Endometrial microvascular endothelial cells (primary cell): ENCODE data around the gene WASF2. TPM values are rescaled to one million over a fixed set of nuclear protein-coding genes. Genes with fewer than 3 reads are reported as not detected.
"Not testable (repeated sequence)": the region's sequence is repeated elsewhere in the genome, so short reads cannot be mapped to it uniquely, and the experiment has no call there.

Experiments used
- in situ Hi-C: cut with HindIII; loops from 2 replicates; pipeline ENCODE4 v1.10.0; 2017; ENCODE audit warnings: low sequenced_read_pairs, low pct_unique_long_range_greater_than_20kb; ENCODE audit errors: inconsistent ontology term
- total RNA-seq: library from RNA; depleted of rRNA; stranded (reverse); fragments of >200 nt; gene quantifications from one replicate; pipeline ENCODE4 v1.2.3, GENCODE V29; 2015; ENCODE audit errors: inconsistent ontology term

The WASF2 gene
- total RNA-seq, 1 donor from 2014 or later = 29.3 TPM

GRCh38 chr1:27469334-27469733, 20.6 kb downstream of the WASF2 start:
- in situ Hi-C loops = no loop called here

- in situ Hi-C loops = not testable (repeated sequence)
Measured at GRCh38 chr1:27468378-27468777, 21.6 kb downstream of the WASF2 start.

DNA sequence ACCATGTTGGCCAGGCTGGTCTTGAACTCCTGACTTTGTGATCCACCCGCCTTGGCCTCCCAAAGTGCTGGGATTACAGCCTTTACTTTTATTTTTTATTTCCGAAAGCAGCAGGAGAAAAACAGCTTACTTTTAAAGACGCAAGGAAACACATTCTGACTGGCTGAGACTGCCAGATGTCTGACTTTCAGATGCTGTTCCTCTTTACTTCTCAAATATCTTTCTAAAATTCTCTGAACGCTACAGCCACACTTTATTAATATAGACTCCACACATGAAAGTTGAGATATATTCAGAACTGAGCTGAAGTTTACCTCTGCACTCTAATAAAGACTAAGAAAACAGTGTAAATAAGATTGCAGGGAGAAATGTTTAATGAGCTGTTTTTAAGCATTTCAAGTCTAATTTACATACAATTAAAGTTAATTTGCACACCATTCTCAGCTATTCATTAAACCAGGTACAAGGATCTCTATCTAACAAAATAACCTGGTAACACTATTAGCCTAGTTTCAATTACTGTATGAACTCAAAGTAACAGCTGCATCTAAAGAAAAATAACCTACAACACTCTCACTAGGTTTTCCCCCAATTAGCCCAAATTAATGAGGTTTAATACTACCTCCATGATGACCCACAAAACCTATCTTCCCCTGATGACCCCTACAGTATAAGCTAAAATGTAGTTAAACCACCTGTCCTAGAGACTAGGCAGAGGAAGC, 24.9 kb downstream of the WASF2 start:
- in situ Hi-C loops = no loop called here

GRCh38 chr1:27463916-27464315, 26.1 kb downstream of the WASF2 start:
- in situ Hi-C loops = not testable (repeated sequence)

GRCh38 chr1:27458521-27458920, 31.4 kb downstream of the WASF2 start:
- in situ Hi-C loops = not testable (repeated sequence)

DNA sequence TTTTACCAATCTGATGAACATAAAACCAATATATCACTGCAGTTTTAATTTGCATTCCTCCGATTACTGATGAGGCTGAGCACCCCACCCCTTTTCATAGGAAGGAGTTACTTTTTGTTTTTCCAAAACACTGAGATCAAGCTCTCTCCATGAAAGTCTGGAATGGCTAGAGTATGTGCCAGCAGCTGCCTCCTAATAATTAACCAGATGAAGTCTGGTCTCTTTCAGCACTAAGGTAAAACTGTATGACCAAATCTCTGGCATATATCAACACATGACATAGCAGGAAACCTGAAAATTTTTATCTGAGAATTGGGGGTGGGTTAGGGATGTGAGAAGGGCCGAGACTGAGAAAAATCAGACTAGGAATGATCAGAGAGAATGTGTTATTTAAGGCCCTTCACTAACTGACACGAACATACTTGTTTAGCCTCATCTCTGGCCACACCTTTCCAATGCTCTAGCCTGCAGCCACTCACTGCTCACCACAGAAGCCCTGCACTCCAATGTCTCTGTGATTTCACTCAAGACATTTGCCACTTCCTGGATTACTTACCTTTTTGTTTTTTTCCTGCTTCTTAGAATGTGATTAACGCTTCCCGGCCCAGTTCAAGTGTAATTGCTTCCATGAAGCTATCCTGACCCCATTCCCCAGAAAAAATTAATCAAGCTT, 34.7 kb downstream of the WASF2 start:
- in situ Hi-C loops = no loop called here

DNA sequence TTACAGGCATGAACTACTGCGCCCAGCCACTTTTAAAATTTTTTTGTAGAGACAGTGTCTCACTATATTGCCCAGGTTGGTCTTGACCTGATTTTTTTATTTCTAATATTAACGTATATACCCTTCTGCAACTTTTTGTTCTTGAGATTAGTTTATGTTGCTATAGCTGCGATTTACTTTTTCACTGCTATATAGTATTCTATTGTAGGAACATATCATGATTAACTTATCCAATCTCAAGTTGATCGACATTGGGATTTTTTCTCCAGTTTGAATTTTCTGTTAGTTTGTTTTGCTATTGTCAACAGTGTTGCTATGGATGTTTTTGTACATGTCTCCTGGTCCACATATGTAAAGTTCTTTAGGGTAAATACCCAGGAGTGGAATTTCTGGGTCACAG, 35.4 kb downstream of the WASF2 start:
- in situ Hi-C loops = no loop called here

- in situ Hi-C loops = no loop called here
Measured at GRCh38 chr1:27451343-27451742, 38.6 kb downstream of the WASF2 start.

- in situ Hi-C loops = no loop called here
Measured at GRCh38 chr1:27448982-27449381, 41.0 kb downstream of the WASF2 start.

DNA sequence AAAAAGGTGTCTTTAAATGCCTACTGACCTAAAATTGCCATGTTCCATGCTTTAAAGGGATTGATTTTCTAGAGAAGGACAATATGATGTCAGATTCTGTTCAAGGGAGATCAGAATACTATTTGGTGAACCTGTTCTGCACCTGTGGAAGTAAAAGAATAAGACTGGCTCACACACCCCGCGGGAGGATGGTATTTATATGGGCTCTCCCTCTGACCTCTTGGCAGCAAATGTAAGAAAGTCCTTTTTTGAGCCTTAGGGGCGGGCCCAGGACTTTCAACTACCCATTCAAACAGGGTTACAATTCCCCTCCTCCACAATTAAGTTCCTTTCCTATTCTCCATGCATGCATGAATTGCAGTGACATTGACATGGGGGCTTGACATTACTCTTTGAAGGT, 42.1 kb downstream of the WASF2 start:
- in situ Hi-C loops = no loop called here

GRCh38 chr1:27447399-27447798, 42.6 kb downstream of the WASF2 start:
- in situ Hi-C loops = no loop called here

- in situ Hi-C loops = no loop called here
Measured at GRCh38 chr1:27446496-27447020, 43.4 kb downstream of the WASF2 start.

- in situ Hi-C loops = no loop called here
Measured at GRCh38 chr1:27445177-27445936, 44.6 kb downstream of the WASF2 start.

DNA sequence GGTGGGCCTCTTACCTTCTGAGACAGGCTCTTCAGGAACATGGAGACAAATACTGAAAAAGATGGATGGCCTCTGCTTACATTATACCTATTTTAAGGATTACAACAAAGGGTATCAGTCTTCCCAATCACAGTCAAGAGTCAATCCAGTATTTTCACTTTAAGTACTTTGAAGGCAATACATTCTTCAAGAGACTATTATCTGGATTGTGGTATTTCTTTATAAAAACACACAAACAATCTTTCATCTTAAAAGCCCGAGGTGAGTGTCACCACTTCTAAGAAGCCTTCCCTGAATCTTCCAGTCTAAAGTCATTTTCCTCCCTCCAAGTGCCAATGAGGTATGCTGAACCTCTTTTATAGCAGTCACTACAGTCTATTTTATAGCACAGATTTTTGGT, 45.3 kb downstream of the WASF2 start:
- in situ Hi-C loops = no loop called here

DNA sequence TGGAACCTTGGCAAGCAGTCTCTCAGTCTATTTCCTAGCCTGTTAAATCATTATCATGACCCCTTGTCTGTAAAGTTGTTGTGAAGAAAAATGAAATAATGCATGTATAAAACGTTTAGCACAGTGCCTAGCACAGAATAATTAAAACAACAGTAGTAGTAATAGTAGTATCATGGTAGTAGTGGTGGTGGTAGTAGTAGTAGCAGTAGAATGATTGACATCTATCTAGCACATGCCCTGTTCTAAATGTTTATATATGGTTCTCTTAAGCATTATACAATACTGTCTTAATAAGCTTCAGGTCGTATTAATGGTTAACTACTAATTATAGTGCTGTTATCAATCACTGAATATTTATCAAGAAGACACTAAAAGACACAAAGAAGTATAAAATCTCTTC, 50.8 kb downstream of the WASF2 start:
- in situ Hi-C loops = no loop called here

DNA sequence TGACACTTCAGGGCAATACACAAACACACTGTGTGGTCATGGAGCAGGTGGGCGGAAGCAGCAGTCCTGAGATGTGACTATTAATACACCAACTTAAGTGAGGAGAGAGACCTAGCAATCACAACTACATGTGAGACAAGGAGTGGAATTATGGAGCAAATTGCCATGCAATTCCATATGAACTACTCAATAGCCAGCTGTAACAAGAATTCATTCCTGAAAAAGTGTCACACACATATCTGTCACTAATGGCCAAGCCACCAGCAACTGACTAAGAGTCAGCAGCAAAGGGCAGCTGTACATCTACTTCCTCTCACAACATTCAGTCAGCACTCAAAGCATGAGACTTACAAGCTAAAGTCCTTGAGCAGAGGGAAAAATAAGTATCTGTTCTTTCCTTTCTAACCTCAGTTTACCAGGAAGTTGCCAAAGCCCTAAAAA, 51.3 kb downstream of the WASF2 start:
- in situ Hi-C loops = no loop called here

GRCh38 chr1:27436204-27437159, 53.5 kb downstream of the WASF2 start:
- in situ Hi-C loops = no loop called here

DNA sequence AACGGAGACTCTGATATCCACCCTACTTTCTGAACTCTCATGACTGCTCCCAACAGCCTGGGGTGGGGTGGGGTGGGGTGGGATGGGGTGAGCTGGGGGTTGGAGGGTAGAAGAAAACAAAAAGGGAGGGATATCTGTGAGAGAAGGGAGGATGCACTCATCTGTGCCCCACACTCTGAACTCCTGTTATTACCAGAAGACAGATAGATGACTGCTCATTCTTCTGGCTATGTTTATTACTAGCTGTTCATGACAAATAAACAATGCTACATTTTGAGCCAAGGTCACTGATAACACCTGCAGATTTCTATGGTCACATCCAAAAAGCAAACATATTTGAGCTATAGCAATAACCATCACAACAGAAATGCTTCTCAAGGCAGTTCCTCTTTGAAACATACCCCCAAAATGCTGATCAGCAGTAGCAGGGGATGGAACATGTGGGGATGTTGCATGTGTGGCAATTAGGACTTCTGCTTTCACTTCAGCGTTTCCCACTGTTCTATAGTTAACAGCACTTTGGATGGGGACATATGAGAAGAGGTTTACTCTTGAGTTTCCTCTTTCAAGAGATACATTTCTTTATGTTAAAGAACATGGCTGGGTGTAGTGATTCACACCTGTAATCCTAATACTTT, 54.3 kb downstream of the WASF2 start:
- in situ Hi-C loops = no loop called here
